Thoracic aorta (tissue), 2 donors: ENCODE measurements around the gene C6orf15. TPM values are rescaled to one million over a fixed set of nuclear protein-coding genes. Genes with fewer than 3 reads are reported as not detected.

Experiments
- ATAC-seq: fragments of 150-250 bp; one replicate; pipeline ENCODE4 v1.8.0; 2017; ENCODE audit warnings: low read depth; ENCODE audit not compliant: insufficient number of reproducible peaks, low FRiP score
- DNase-seq: peaks from one replicate; pipeline ENCODE4 v3.0.0-alpha.2; 2020; ENCODE audit warnings: low spot score
- H3K27ac ChIP-seq, 2 donors: fragments of 200-600 bp; sonication (generic); 1 replicate in 1 of 2; 2 replicates in 1 of 2; pipeline ENCODE4 v1.5.1; 2016; ENCODE audit warnings: mild to moderate bottlenecking in 2 of 2, moderate library complexity in 2 of 2
- H3K27me3 ChIP-seq: fragments of 200-600 bp; sonication (generic); replicated peaks from 2 replicates; pipeline ENCODE4 v1.6.0; 2016; ENCODE audit warnings: mild to moderate bottlenecking; ENCODE audit not compliant: insufficient read depth
- H3K36me3 ChIP-seq: fragments of 200-600 bp; sonication (generic); one replicate; pipeline ENCODE4 v1.5.1; 2016
- H3K4me1 ChIP-seq, 2 donors: fragments of 200-600 bp; sonication (generic); 1 replicate in 1 of 2; 2 replicates in 1 of 2; pipeline versions ENCODE4 v1.5.1 to v1.6.0; 2016; ENCODE audit warnings: low read depth in 2 of 2, mild to moderate bottlenecking in 1 of 2; ENCODE audit not compliant: control insufficient read depth in 1 of 2
- H3K4me3 ChIP-seq: fragments of 200-600 bp; sonication (generic); 2 replicates; pipeline ENCODE4 v1.5.1; 2016; ENCODE audit warnings: mild to moderate bottlenecking
- H3K9me3 ChIP-seq: fragments of 200-600 bp; sonication (generic); 2 replicates; pipeline ENCODE4 v1.5.1; 2016
- total RNA-seq, 2 donors: library from RNA; depleted of rRNA; stranded (reverse); fragments of >200 nt; gene quantifications; one replicate each; pipeline versions ENCODE4 v1.1.0 to v1.2.3, GENCODE V29; 2016
- TF ChIP-seq, protein P1 (sequence below): fragments of 200-600 bp; sonication (generic); IDR thresholded peaks from one replicate; pipeline ENCODE4 v1.5.1; 2019; ENCODE audit warnings: antibody characterized with exemption

Gene C6orf15
- total RNA-seq, 2 donors from 2014 or later, result not detected

DNA sequence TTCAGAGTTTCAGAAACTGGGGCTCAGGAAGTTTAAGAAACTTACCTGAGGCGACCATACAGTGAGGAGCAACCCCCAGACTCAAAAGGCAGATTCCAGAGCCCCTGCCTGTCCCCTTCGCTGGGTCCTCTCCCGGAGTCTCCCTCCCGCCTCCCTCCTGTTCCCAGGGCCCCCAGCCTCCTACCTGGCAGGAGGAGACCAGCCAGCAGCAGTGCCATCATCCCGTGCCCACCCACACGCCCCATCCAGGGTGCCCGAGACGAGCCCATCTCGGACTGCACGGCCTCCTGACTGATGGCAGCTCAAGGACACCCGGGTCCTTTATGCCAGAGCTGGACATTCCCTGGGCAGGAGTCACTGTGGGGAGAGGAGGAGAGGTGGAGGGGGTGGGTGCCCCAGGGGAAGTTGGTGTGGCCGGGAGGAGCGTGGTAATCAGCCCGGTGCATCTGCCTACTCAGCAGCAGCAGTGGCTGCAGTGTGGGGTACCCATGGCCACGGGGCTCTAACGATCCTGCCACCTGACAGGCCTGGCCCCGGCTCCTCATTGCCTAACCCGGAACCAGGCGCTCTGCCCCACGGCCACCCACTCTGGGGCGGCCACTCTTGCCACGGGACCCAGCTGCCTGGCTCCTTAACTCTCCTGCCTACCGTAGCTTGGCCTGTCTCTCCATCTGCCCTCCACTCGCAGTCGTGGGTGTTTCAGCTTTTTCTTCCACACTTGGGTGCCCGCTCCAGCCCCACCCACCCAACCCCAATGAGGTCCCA is 8.0 kb upstream of the C6orf15 start, which contains the start of gene CDSN:
CDSN (minus strand) TSS at position 296 of the 765 bp plus-strand sequence; CDS start at position 269, 27 bp downstream.
- H3K27me3 ChIP-seq, result no peaks in the 10 kb centered on the region
- no peaks in the 10 kb centered on the region for H3K9me3 ChIP-seq
- H3K4me1 ChIP-seq, result peaks cover 10 to 38% of the 10 kb centered on the region in 2 donors
- no peak within 1 kb of the TSS for H3K27ac ChIP-seq
- no peak within 1 kb of the TSS for H3K4me3 ChIP-seq
- DNase-seq, result no peak
- no peak for ATAC-seq
- no peaks in the 10 kb centered on the region for H3K36me3 ChIP-seq
- TF ChIP-seq, protein P1, sequence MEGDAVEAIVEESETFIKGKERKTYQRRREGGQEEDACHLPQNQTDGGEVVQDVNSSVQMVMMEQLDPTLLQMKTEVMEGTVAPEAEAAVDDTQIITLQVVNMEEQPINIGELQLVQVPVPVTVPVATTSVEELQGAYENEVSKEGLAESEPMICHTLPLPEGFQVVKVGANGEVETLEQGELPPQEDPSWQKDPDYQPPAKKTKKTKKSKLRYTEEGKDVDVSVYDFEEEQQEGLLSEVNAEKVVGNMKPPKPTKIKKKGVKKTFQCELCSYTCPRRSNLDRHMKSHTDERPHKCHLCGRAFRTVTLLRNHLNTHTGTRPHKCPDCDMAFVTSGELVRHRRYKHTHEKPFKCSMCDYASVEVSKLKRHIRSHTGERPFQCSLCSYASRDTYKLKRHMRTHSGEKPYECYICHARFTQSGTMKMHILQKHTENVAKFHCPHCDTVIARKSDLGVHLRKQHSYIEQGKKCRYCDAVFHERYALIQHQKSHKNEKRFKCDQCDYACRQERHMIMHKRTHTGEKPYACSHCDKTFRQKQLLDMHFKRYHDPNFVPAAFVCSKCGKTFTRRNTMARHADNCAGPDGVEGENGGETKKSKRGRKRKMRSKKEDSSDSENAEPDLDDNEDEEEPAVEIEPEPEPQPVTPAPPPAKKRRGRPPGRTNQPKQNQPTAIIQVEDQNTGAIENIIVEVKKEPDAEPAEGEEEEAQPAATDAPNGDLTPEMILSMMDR, result no peak

DNA sequence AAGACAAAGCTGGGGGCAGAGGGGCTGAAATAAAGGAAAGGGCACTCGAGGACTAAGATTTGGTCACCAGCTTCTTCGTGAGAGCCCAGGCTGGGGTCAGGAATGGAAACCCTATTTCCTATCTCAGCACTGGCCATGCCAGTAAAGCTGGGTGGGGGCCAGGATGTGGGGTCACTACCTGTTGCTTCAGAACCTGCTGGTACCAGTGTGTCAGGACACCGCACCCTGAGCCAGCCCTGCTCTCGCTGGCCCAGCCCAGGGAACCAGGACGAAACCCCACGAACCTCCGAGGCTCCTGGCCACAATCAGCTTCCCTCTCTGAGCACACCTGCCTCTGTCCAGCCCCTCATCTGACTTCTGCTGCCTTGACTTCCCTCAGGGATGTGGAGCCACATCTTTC is 5.8 kb upstream of the C6orf15 start:
- no peak for ATAC-seq
- Histone ChIP-seq H3K4me3 (no peak overlapping the region), H3K27ac (no peak overlapping the region), H3K4me1 (peaks cover 14 to 48% of the 10 kb centered on the region in 2 donors), H3K36me3 (no peaks in the 10 kb centered on the region), H3K27me3 (no peaks in the 10 kb centered on the region), H3K9me3 (no peaks in the 10 kb centered on the region)
- TF ChIP-seq, protein P1, result no peak
- DNase-seq, result no peak

DNA sequence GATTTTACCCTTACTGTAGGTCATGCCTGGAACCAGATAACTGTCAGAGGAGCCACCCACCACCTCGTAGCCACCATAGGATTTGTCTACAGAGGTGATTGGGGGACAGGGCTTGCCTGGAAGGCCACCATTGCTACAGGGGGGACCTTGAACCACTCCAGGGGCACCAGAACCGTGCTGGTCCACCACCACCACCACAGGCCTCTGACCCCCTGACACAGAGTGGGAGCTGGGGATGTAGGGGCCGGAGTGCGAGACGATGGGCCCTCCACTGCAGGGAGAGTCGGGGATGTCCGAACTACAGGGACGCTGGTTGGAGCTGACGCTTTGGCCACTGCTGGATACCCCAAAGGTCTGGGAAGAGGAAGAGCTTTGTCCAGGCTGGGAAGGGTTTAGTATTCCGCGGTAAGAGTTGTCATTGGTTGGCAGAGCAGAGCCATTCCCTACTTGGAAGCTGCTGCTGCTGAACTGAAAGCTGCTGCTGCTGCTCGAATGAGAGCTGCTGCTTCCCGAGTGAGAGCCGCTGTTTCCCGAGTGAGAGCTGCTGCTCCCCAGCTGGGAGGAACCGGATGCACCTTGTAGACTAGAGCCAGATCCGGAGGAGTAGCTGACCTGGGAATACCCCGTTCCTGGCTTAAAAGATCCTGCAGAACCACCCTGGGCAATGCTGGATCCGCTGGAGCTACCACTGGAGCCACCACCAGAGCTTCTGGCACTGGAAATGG is 4.4 kb upstream of the C6orf15 start:
- DNase-seq, result no peak
- no peak overlapping the region for H3K27ac ChIP-seq
- peak overlapping the region; percentile 24 for H3K4me3 ChIP-seq
- H3K4me1 ChIP-seq, result peaks cover 6 to 37% of the 10 kb centered on the region in 2 donors
- H3K27me3 ChIP-seq, result no peaks in the 10 kb centered on the region
- no peak for ATAC-seq
- no peaks in the 10 kb centered on the region for H3K36me3 ChIP-seq
- TF ChIP-seq, protein P1, result no peak
- no peaks in the 10 kb centered on the region for H3K9me3 ChIP-seq

DNA sequence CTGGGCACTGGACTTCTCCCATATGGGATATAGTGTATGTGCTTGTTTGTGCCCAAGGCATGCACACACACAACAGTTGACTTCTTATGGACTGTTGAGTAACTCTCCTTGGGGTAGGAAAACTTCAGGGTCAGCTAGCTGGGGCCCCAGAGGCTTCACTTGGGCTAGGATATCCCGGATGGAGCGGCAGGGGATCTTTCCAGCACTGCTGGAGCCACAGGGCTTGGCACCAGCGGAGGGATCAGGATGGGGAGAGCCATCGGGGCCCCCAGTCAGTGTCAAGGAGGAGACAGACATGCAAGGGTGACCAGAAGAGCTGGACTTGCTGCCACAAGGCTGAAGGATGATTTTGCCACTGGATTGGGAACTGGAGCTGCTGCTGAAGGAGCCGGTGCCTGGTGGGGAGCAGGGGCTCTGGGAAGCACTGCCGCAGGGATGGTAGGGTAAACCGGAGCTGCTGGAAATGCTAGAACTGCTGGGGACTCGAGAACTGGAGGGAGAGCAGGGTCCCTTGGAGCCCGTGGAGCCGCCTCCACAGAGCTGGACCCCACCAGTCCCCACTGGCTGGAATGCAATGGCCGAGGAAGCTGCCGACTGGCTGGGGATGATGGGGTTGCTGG is 3.7 kb upstream of the C6orf15 start:
- DNase-seq (no peak), ATAC-seq (no peak)
- Histone ChIP-seq H3K9me3 (no peaks in the 10 kb centered on the region), H3K4me1 (peaks cover 6 to 37% of the 10 kb centered on the region in 2 donors), H3K36me3 (no peaks in the 10 kb centered on the region), H3K27me3 (no peaks in the 10 kb centered on the region), H3K4me3 (no peak overlapping the region), H3K27ac (no peak overlapping the region)
- TF ChIP-seq, protein P1, result no peak
